Tibial nerve (tissue), 4 donors: ENCODE measurements around the gene CKMT2.

Experiments used
- EP300 ChIP-seq, 2 donors: sonication (generic); formaldehyde crosslinking; IDR thresholded peaks; one replicate each; pipeline ENCODE4 v1.6.1; 2017; ENCODE audit warnings: antibody characterized with exemption in 2 of 2, mild to moderate bottlenecking in 1 of 2
- POLR2A ChIP-seq, 2 donors: fragments of 450-650 bp; IDR thresholded peaks; one replicate each; pipeline ENCODE4 v1.6.1; 2017; ENCODE audit warnings: antibody characterized with exemption in 2 of 2, mild to moderate bottlenecking in 2 of 2, moderate library complexity in 2 of 2
- TF ChIP-seq, protein P1 (sequence below), 5 experiments: fragments of 200-600 bp in 3 of 5; fragments of 450-650 bp in 2 of 5; sonication (generic) in 3 of 5; IDR thresholded peaks; one replicate each; pipeline ENCODE4 v1.5.1; 2016 to 2019; ENCODE audit warnings: antibody characterized with exemption in 5 of 5, mild to moderate bottlenecking in 3 of 5, moderate library complexity in 2 of 5

DNA sequence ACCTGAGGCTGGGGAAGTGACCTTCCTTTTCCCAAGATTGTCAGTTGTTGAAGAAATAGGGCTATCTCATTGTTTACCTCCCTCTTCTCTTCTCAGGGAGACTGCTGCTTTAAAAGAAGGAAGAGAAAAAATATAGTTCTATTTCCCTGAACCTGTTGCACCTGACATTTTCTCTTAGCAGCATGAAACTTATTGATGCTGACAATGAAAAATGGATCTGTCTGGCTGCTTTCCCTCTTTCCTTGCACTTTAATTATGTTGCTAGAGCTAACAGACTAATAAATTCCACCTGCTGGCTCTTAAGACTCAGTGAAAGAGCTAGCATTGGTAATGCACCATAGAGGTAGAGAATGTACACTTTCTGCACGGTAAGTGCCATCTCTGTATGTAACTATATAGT is 6.2 kb upstream of the CKMT2 start:
- TF ChIP-seq, protein P1, sequence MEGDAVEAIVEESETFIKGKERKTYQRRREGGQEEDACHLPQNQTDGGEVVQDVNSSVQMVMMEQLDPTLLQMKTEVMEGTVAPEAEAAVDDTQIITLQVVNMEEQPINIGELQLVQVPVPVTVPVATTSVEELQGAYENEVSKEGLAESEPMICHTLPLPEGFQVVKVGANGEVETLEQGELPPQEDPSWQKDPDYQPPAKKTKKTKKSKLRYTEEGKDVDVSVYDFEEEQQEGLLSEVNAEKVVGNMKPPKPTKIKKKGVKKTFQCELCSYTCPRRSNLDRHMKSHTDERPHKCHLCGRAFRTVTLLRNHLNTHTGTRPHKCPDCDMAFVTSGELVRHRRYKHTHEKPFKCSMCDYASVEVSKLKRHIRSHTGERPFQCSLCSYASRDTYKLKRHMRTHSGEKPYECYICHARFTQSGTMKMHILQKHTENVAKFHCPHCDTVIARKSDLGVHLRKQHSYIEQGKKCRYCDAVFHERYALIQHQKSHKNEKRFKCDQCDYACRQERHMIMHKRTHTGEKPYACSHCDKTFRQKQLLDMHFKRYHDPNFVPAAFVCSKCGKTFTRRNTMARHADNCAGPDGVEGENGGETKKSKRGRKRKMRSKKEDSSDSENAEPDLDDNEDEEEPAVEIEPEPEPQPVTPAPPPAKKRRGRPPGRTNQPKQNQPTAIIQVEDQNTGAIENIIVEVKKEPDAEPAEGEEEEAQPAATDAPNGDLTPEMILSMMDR (IDR thresholded peaks at IDR 0.05) = no peak
- no peak for TF ChIP-seq POLR2A (IDR thresholded peaks at IDR 0.05)
- TF ChIP-seq EP300 (IDR thresholded peaks at IDR 0.05) = no peak
